ENCODE data around the gene MACF1. TPM values are rescaled to one million over a fixed set of nuclear protein-coding genes. Genes with fewer than 3 reads are reported as not detected.
A peak's percentile ranks its signal among the peaks of the same experiment; 100 is the strongest.
"Not testable (repeated sequence)": the region's sequence is repeated elsewhere in the genome, so short reads cannot be mapped to it uniquely, and the experiment has no call there.

MACF1 gene
- total RNA-seq, 1 donor from 2014 or later: 461 TPM

GRCh38 chr1:39466413-39467107 is 262.1 kb downstream of the MACF1 start:
- no peak for DNase-seq

- peak; percentile 41 for DNase-seq
Observed at GRCh38 chr1:39467108-39467720, 262.7 kb downstream of the MACF1 start.

GRCh38 chr1:39469150-39469549 is 264.7 kb downstream of the MACF1 start:
- DNase-seq: no peak

- no peak for DNase-seq
Observed at GRCh38 chr1:39470040-39470439, 265.5 kb downstream of the MACF1 start.

- DNase-seq: peak; percentile 12
Observed at GRCh38 chr1:39472826-39473225, 268.3 kb downstream of the MACF1 start.

- DNase-seq: no peak
Observed at GRCh38 chr1:39473324-39473723, 268.8 kb downstream of the MACF1 start.

GRCh38 chr1:39474810-39475209 is 270.3 kb downstream of the MACF1 start:
- DNase-seq: no peak

- DNase-seq: not testable (repeated sequence)
Observed at GRCh38 chr1:39475551-39475950, 271.1 kb downstream of the MACF1 start.

GRCh38 chr1:39478126-39478915 is 273.8 kb downstream of the MACF1 start:
- no peak for DNase-seq

- DNase-seq: no peak
Observed at GRCh38 chr1:39481289-39481688, 276.8 kb downstream of the MACF1 start.

- DNase-seq: no peak
Observed at GRCh38 chr1:39483276-39483675, 278.8 kb downstream of the MACF1 start.

- no peak for DNase-seq
Observed at GRCh38 chr1:39484564-39484963, 280.1 kb downstream of the MACF1 start.

- no peak for DNase-seq
Observed at GRCh38 chr1:39485046-39485803, 280.7 kb downstream of the MACF1 start.

- DNase-seq: no peak
Observed at GRCh38 chr1:39488012-39488545, 283.6 kb downstream of the MACF1 start.

- no peak for DNase-seq
Observed at GRCh38 chr1:39488793-39489566, 284.5 kb downstream of the MACF1 start.

- no peak for DNase-seq
Observed at GRCh38 chr1:39489567-39490239, 285.2 kb downstream of the MACF1 start.

GRCh38 chr1:39490596-39491145 is 286.2 kb downstream of the MACF1 start:
- peak; percentile 18 for DNase-seq

GRCh38 chr1:39491146-39491921 is 286.8 kb downstream of the MACF1 start, which contains the start of gene BMP8A:
Gene BMP8A (plus strand): TSS chr1:39491636. CDS start chr1:39491992, 356 bp downstream.
- DNase-seq: peak; percentile 59

All from tongue (tissue), 2 donors.